ENCODE results near the gene TXNRD2. TPM values are rescaled to one million over a fixed set of nuclear protein-coding genes. Genes with fewer than 3 reads are reported as not detected.

TXNRD2 gene
- total RNA-seq, 1 donor from 2014 or later, result 21.3 TPM

GRCh38 chr22:19851291-19852176 lies 90.1 kb downstream of the TXNRD2 start:
- intact Hi-C loops (cut with micrococcal nuclease), result loop anchor here (10.0 kb wide), 2 partner anchors 263 to 407 kb away; partner anchors contain the start of genes C22orf39, RANBP1 and TRMT2A

- intact Hi-C loops (cut with micrococcal nuclease), result loop anchor here (10.0 kb wide), 2 partner anchors 264 to 406 kb away; partner anchors contain the start of genes C22orf39, RANBP1 and TRMT2A
These were observed 90.9 kb downstream of the TXNRD2 start for GRCh38 chr22:19850763-19851109.

- intact Hi-C loops (cut with micrococcal nuclease), result loop anchor here (10.0 kb wide), 2 partner anchors 265 to 405 kb away; partner anchors contain the start of genes C22orf39, RANBP1 and TRMT2A
These were observed 91.5 kb downstream of the TXNRD2 start for GRCh38 chr22:19849835-19850762.

- intact Hi-C loops (cut with micrococcal nuclease), result no loop called here
These were observed 93.1 kb downstream of the TXNRD2 start for GRCh38 chr22:19848298-19849224.

- intact Hi-C loops (cut with micrococcal nuclease), result no loop called here
These were observed 94.3 kb downstream of the TXNRD2 start for GRCh38 chr22:19847345-19847632.

GRCh38 chr22:19846620-19847344 lies 94.8 kb downstream of the TXNRD2 start:
- intact Hi-C loops (cut with micrococcal nuclease), result no loop called here

- intact Hi-C loops (cut with micrococcal nuclease), result no loop called here
These were observed 96.4 kb downstream of the TXNRD2 start for GRCh38 chr22:19845054-19845722.

GRCh38 chr22:19844377-19845053 lies 97.1 kb downstream of the TXNRD2 start:
- intact Hi-C loops (cut with micrococcal nuclease), result no loop called here

- intact Hi-C loops (cut with micrococcal nuclease), result no loop called here
These were observed 97.7 kb downstream of the TXNRD2 start for GRCh38 chr22:19843857-19844376.

GRCh38 chr22:19843107-19843856 lies 98.3 kb downstream of the TXNRD2 start:
- intact Hi-C loops (cut with micrococcal nuclease), result no loop called here

GRCh38 chr22:19842393-19843106 lies 99.1 kb downstream of the TXNRD2 start:
- intact Hi-C loops (cut with micrococcal nuclease), result no loop called here

- intact Hi-C loops (cut with micrococcal nuclease), result no loop called here
These were observed 99.8 kb downstream of the TXNRD2 start for GRCh38 chr22:19841641-19842392.

- intact Hi-C loops (cut with micrococcal nuclease), result no loop called here
These were observed 100.5 kb downstream of the TXNRD2 start for GRCh38 chr22:19840955-19841640.

GRCh38 chr22:19840059-19840458 lies 101.6 kb downstream of the TXNRD2 start:
- intact Hi-C loops (cut with micrococcal nuclease), result no loop called here

GRCh38 chr22:19837915-19838314 lies 103.7 kb downstream of the TXNRD2 start:
- intact Hi-C loops (cut with micrococcal nuclease), result loop anchor here (10.0 kb wide), 1 partner anchor 77 kb away; no protein-coding TSS in a partner anchor

- intact Hi-C loops (cut with micrococcal nuclease), result loop anchor here (10.0 kb wide), 1 partner anchor 78 kb away; no protein-coding TSS in a partner anchor
These were observed 105.1 kb downstream of the TXNRD2 start for GRCh38 chr22:19836512-19836911.
